Astrocyte of the spinal cord (primary cell): ENCODE measurements around the gene QSOX1.
A peak's percentile ranks its signal among the peaks of the same experiment; 100 is the strongest.

ENCODE experiments used
- DNase-seq: peaks from one replicate; pipeline ENCODE4 v3.0.0; 2011; ENCODE audit warnings: low read depth, low spot score
- H3K4me3 ChIP-seq: 2 replicates; pipeline ENCODE4 v1.5.1; 2011; ENCODE audit warnings: low read depth, mild to moderate bottlenecking, low read length, moderate library complexity
- CTCF ChIP-seq: IDR thresholded peaks from 2 replicates; pipeline ENCODE4 v1.5.1; 2012; ENCODE audit warnings: low read depth, mild to moderate bottlenecking, low read length, inconsistent platforms
- in situ Hi-C: cut with HindIII; loops from 2 replicates; pipeline ENCODE4 v1.10.0; 2017; ENCODE audit warnings: low sequenced_read_pairs

The QSOX1 gene

GRCh38 chr1:180247580-180247979 lies 92.9 kb downstream of the QSOX1 start:
- no peak for DNase-seq
- no peak for TF ChIP-seq CTCF
- H3K4me3 ChIP-seq = no peak overlapping the region
- in situ Hi-C loops = no loop called here

- no peak overlapping the region for H3K4me3 ChIP-seq
- no peak for DNase-seq
- in situ Hi-C loops = no loop called here
- no peak for TF ChIP-seq CTCF
Measured at GRCh38 chr1:180248176-180248575, 93.5 kb downstream of the QSOX1 start.

- in situ Hi-C loops = no loop called here
- peak; percentile 16 for TF ChIP-seq CTCF
- no peak for DNase-seq
- H3K4me3 ChIP-seq = no peak overlapping the region
Measured at GRCh38 chr1:180248731-180249681, 94.3 kb downstream of the QSOX1 start.

GRCh38 chr1:180249725-180250498 lies 95.2 kb downstream of the QSOX1 start:
- no peak for DNase-seq
- in situ Hi-C loops = no loop called here
- no peak for TF ChIP-seq CTCF
- H3K4me3 ChIP-seq = no peak overlapping the region

- H3K4me3 ChIP-seq = no peak overlapping the region
- no peak for DNase-seq
- TF ChIP-seq CTCF = no peak
- in situ Hi-C loops = no loop called here
Measured at GRCh38 chr1:180250499-180250770, 95.8 kb downstream of the QSOX1 start.

GRCh38 chr1:180250883-180251509 lies 96.3 kb downstream of the QSOX1 start:
- DNase-seq = no peak
- TF ChIP-seq CTCF = no peak
- in situ Hi-C loops = no loop called here
- H3K4me3 ChIP-seq = no peak overlapping the region
